GM23338 (cell line): Measurements from ENCODE around the gene LCP1. TPM values are rescaled to one million over a fixed set of nuclear protein-coding genes. Genes with fewer than 3 reads are reported as not detected.

Experiments
- ATAC-seq: fragments of 200-7000 bp; cut with Tn5 transposase; 3 replicates; pipeline ENCODE4 v1.9.1; 2020
- DNase-seq: peaks from one replicate; pipeline ENCODE4 v3.0.0-alpha.2; 2015; ENCODE audit warnings: low spot score
- H2AFZ ChIP-seq: fragments of 200-600 bp; sonication (generic); 2 replicates; pipeline ENCODE4 v1.8.0; 2016; ENCODE audit warnings: antibody characterized with exemption, mild to moderate bottlenecking, moderate library complexity
- H3F3A ChIP-seq: fragments of 200-600 bp; sonication (generic); replicated peaks from 2 replicates; pipeline ENCODE4 v1.8.0; 2017; ENCODE audit warnings: antibody characterized with exemption, mixed run types, low read depth
- H3K27ac ChIP-seq: fragments of 200-600 bp; sonication (generic); 2 replicates; pipeline ENCODE4 v1.6.1; 2016; ENCODE audit warnings: low read depth
- H3K27me3 ChIP-seq: fragments of 200-600 bp; sonication (generic); 2 replicates; pipeline ENCODE4 v1.8.0; 2016; ENCODE audit warnings: mild to moderate bottlenecking, mixed run types, moderate library complexity; ENCODE audit not compliant: insufficient read depth
- H3K36me3 ChIP-seq: fragments of 200-600 bp; sonication (generic); 2 replicates; pipeline ENCODE4 v1.8.0; 2016; ENCODE audit warnings: mild to moderate bottlenecking; ENCODE audit not compliant: insufficient read depth
- H3K4me1 ChIP-seq: fragments of 200-600 bp; sonication (generic); 2 replicates; pipeline ENCODE4 v1.8.0; 2016; ENCODE audit warnings: mild to moderate bottlenecking, moderate library complexity; ENCODE audit not compliant: insufficient read depth
- H3K4me2 ChIP-seq: fragments of 200-600 bp; sonication (generic); 2 replicates; pipeline ENCODE4 v1.7.1; 2017; ENCODE audit warnings: mixed run types
- H3K4me3 ChIP-seq: fragments of 200-600 bp; sonication (generic); 2 replicates; pipeline ENCODE4 v1.6.1; 2016; ENCODE audit warnings: mixed run types
- H3K79me2 ChIP-seq: fragments of 200-600 bp; sonication (generic); replicated peaks from 2 replicates; pipeline ENCODE4 v1.8.0; 2017; ENCODE audit warnings: mild to moderate bottlenecking; ENCODE audit not compliant: insufficient read depth
- H3K9me2 ChIP-seq: fragments of 200-600 bp; sonication (generic); 2 replicates; pipeline ENCODE4 v1.8.0; 2017; ENCODE audit not compliant: insufficient read depth
- H4K20me1 ChIP-seq: fragments of 200-600 bp; sonication (generic); replicated peaks from 2 replicates; pipeline ENCODE4 v1.8.0; 2017; ENCODE audit warnings: mild to moderate bottlenecking; ENCODE audit not compliant: insufficient read depth
- H3K27ac Mint-ChIP-seq: 2 replicates; pipeline ENCODE4 v1.8.0; 2020; ENCODE audit warnings: inconsistent platforms, mild to moderate bottlenecking, moderate library complexity, mixed read lengths
- H3K27me3 Mint-ChIP-seq: 3 replicates; pipeline ENCODE4 v1.8.0; 2022; ENCODE audit warnings: low read depth, mild to moderate bottlenecking, moderate library complexity, mixed read lengths, inconsistent platforms; ENCODE audit not compliant: insufficient read depth, poor library complexity
- H3K36me3 Mint-ChIP-seq: 3 replicates; pipeline ENCODE4 v1.8.0; 2021; ENCODE audit warnings: low read depth, mild to moderate bottlenecking, inconsistent platforms, moderate library complexity, mixed read lengths
- H3K4me1 Mint-ChIP-seq: 3 replicates; pipeline ENCODE4 v1.8.0; 2020; ENCODE audit warnings: mild to moderate bottlenecking, inconsistent platforms, mixed read lengths
- H3K4me3 Mint-ChIP-seq: 3 replicates; pipeline ENCODE4 v1.8.0; 2021; ENCODE audit warnings: moderate library complexity, mild to moderate bottlenecking, inconsistent platforms, mixed read lengths
- H3K9me3 Mint-ChIP-seq: 3 replicates; pipeline ENCODE4 v1.8.0; 2020; ENCODE audit warnings: moderate library complexity, mild to moderate bottlenecking, inconsistent platforms, mixed read lengths
- CREB1 ChIP-seq: fragments of 250-450 bp; sonication (Bioruptor Pico); IDR thresholded peaks from 2 replicates; pipeline ENCODE4 v1.5.0; 2020; ENCODE audit warnings: low read depth, mild to moderate bottlenecking, moderate library complexity
- ETS1 ChIP-seq: IDR thresholded peaks from 2 replicates; pipeline ENCODE4 v1.6.1; 2016; ENCODE audit warnings: antibody characterized with exemption
- EZH2 ChIP-seq: fragments of 200-600 bp; sonication (generic); IDR thresholded peaks from one replicate; pipeline ENCODE4 v1.8.0; 2017; ENCODE audit warnings: antibody characterized with exemption, mild to moderate bottlenecking, low read depth; ENCODE audit not compliant: unreplicated experiment
- EZH2phosphoT487 ChIP-seq: fragments of 200-600 bp; sonication (generic); IDR thresholded peaks from one replicate; pipeline ENCODE4 v1.8.1; 2018; ENCODE audit warnings: antibody characterized with exemption; ENCODE audit not compliant: unreplicated experiment
- JUNB ChIP-seq: IDR thresholded peaks from one replicate; pipeline ENCODE4 v1.6.1; 2016; ENCODE audit warnings: antibody characterized with exemption; ENCODE audit not compliant: unreplicated experiment
- NANOG ChIP-seq: IDR thresholded peaks from 2 replicates; pipeline ENCODE4 v1.6.1; 2016; ENCODE audit warnings: antibody characterized with exemption, borderline replicate concordance
- POLR2AphosphoS5 ChIP-seq: IDR thresholded peaks from 2 replicates; pipeline ENCODE4 v1.6.1; 2016; ENCODE audit warnings: antibody characterized with exemption, low read depth
- REST ChIP-seq: IDR thresholded peaks from one replicate; pipeline ENCODE4 v1.6.1; 2018; ENCODE audit warnings: antibody characterized with exemption; ENCODE audit not compliant: unreplicated experiment
- STAT1 ChIP-seq: IDR thresholded peaks from one replicate; pipeline ENCODE4 v1.6.1; 2016; ENCODE audit warnings: antibody characterized with exemption; ENCODE audit not compliant: unreplicated experiment
- ZNF114 ChIP-seq: fragments of 250-450 bp; sonication (Bioruptor Pico); IDR thresholded peaks from 2 replicates; pipeline ENCODE4 v1.5.0; 2020; ENCODE audit warnings: mild to moderate bottlenecking, moderate library complexity
- ZNF331 ChIP-seq: fragments of 250-450 bp; sonication (Bioruptor Pico); IDR thresholded peaks from 2 replicates; pipeline ENCODE4 v1.5.0; 2020; ENCODE audit warnings: low read depth, mild to moderate bottlenecking, moderate library complexity
- polyA plus RNA-seq: library from polyadenylated mRNA; unstranded; fragments of >200 nt; fragmentation: Nextera tagmentation; extraction: Ambion mirVana; gene quantifications from 2 replicates; pipeline ENCODE4 v1.2.1, GENCODE V29; 2016
- total RNA-seq: library from RNA; depleted of rRNA; stranded (reverse); fragments of >200 nt; shearing (Covaris generic); gene quantifications from 2 replicates; pipeline ENCODE4 v1.2.3, GENCODE V29; 2014
- TF ChIP-seq, protein P1 (sequence below): fragments of 250-450 bp; sonication (Bioruptor Pico); IDR thresholded peaks from 2 replicates; pipeline ENCODE4 v1.5.0; 2020; ENCODE audit warnings: mild to moderate bottlenecking, moderate library complexity
- TF ChIP-seq, protein P2 (sequence below), 2 experiments: fragments of 200-600 bp in 1 of 2; sonication (generic) in 1 of 2; conservative IDR thresholded peaks; 2 replicates each; pipeline versions ENCODE4 v1.5.1 to v1.6.1; 2016 to 2017; ENCODE audit warnings: antibody characterized with exemption in 2 of 2, low read depth in 2 of 2, mild to moderate bottlenecking in 2 of 2, moderate library complexity in 1 of 2

Gene LCP1
- total and polyA plus RNA-seq, 2 experiments from 2014 or later: 1.9 to 3.4 TPM

GRCh38 chr13:46124967-46125933, 56.7 kb downstream of the LCP1 start:
- Histone ChIP-seq H3K9me2 (no peaks in the 10 kb centered on the region), H3K27ac (no peak overlapping the region), H3K4me2 (no peak overlapping the region), H3K27me3 (no peaks in the 10 kb centered on the region), H3K36me3 (no peaks in the 10 kb centered on the region), H3K79me2 (no peaks in the 10 kb centered on the region), H4K20me1 (no peaks in the 10 kb centered on the region), H3K4me3 (no peak overlapping the region), H3F3A (no peaks in the 10 kb centered on the region), H3K4me1 (no peaks in the 10 kb centered on the region), H2AFZ (no peak overlapping the region; the same call in 1 of the 2 replicates)
- Mint-ChIP-seq H3K9me3 (no peaks in the 10 kb centered on the region; the same call in 2 of the 3 replicates), H3K36me3 (no peaks in the 10 kb centered on the region), H3K27me3 (peaks cover 5% of the 10 kb centered on the region), H3K4me1 (peaks cover 4% of the 10 kb centered on the region; the same call in 2 of the 3 replicates), H3K27ac (no peak overlapping the region), H3K4me3 (no peak overlapping the region)
- DNase-seq: no peak
- TF ChIP-seq NANOG (no peak), POLR2AphosphoS5 (no peak), EZH2 (no peak), STAT1 (no peak), ZNF114 (no peak), JUNB (no peak), CREB1 (CRISPR knock-in tag) (no peak), EZH2phosphoT487 (no peak), ETS1 (no peak), REST (no peak), ZNF331 (CRISPR knock-in tag) (no peak)
- TF ChIP-seq, protein P1, sequence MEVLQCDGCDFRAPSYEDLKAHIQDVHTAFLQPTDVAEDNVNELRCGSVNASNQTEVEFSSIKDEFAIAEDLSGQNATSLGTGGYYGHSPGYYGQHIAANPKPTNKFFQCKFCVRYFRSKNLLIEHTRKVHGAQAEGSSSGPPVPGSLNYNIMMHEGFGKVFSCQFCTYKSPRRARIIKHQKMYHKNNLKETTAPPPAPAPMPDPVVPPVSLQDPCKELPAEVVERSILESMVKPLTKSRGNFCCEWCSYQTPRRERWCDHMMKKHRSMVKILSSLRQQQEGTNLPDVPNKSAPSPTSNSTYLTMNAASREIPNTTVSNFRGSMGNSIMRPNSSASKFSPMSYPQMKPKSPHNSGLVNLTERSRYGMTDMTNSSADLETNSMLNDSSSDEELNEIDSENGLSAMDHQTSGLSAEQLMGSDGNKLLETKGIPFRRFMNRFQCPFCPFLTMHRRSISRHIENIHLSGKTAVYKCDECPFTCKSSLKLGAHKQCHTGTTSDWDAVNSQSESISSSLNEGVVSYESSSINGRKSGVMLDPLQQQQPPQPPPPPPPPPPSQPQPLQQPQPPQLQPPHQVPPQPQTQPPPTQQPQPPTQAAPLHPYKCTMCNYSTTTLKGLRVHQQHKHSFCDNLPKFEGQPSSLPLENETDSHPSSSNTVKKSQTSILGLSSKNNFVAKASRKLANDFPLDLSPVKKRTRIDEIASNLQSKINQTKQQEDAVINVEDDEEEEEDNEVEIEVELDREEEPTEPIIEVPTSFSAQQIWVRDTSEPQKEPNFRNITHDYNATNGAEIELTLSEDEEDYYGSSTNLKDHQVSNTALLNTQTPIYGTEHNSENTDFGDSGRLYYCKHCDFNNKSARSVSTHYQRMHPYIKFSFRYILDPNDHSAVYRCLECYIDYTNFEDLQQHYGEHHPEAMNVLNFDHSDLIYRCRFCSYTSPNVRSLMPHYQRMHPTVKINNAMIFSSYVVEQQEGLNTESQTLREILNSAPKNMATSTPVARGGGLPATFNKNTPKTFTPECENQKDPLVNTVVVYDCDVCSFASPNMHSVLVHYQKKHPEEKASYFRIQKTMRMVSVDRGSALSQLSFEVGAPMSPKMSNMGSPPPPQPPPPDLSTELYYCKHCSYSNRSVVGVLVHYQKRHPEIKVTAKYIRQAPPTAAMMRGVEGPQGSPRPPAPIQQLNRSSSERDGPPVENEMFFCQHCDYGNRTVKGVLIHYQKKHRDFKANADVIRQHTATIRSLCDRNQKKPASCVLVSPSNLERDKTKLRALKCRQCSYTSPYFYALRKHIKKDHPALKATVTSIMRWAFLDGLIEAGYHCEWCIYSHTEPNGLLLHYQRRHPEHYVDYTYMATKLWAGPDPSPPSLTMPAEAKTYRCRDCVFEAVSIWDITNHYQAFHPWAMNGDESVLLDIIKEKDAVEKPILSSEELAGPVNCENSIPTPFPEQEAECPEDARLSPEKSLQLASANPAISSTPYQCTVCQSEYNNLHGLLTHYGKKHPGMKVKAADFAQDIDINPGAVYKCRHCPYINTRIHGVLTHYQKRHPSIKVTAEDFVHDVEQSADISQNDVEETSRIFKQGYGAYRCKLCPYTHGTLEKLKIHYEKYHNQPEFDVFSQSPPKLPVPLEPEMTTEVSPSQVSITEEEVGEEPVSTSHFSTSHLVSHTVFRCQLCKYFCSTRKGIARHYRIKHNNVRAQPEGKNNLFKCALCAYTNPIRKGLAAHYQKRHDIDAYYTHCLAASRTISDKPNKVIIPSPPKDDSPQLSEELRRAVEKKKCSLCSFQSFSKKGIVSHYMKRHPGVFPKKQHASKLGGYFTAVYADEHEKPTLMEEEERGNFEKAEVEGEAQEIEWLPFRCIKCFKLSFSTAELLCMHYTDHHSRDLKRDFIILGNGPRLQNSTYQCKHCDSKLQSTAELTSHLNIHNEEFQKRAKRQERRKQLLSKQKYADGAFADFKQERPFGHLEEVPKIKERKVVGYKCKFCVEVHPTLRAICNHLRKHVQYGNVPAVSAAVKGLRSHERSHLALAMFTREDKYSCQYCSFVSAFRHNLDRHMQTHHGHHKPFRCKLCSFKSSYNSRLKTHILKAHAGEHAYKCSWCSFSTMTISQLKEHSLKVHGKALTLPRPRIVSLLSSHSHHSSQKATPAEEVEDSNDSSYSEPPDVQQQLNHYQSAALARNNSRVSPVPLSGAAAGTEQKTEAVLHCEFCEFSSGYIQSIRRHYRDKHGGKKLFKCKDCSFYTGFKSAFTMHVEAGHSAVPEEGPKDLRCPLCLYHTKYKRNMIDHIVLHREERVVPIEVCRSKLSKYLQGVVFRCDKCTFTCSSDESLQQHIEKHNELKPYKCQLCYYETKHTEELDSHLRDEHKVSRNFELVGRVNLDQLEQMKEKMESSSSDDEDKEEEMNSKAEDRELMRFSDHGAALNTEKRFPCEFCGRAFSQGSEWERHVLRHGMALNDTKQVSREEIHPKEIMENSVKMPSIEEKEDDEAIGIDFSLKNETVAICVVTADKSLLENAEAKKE (CRISPR knock-in tag): no peak
- TF ChIP-seq, protein P2, sequence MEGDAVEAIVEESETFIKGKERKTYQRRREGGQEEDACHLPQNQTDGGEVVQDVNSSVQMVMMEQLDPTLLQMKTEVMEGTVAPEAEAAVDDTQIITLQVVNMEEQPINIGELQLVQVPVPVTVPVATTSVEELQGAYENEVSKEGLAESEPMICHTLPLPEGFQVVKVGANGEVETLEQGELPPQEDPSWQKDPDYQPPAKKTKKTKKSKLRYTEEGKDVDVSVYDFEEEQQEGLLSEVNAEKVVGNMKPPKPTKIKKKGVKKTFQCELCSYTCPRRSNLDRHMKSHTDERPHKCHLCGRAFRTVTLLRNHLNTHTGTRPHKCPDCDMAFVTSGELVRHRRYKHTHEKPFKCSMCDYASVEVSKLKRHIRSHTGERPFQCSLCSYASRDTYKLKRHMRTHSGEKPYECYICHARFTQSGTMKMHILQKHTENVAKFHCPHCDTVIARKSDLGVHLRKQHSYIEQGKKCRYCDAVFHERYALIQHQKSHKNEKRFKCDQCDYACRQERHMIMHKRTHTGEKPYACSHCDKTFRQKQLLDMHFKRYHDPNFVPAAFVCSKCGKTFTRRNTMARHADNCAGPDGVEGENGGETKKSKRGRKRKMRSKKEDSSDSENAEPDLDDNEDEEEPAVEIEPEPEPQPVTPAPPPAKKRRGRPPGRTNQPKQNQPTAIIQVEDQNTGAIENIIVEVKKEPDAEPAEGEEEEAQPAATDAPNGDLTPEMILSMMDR (conservative IDR thresholded peaks at IDR 0.05; ENCODE audit: low read depth in 2 of 2): no peak
- no peak for ATAC-seq
